ENCODE results near the gene NCK1.
"Not testable (repeated sequence)": the region's sequence is repeated elsewhere in the genome, so short reads cannot be mapped to it uniquely, and the experiment has no call there.

NCK1 gene

DNA sequence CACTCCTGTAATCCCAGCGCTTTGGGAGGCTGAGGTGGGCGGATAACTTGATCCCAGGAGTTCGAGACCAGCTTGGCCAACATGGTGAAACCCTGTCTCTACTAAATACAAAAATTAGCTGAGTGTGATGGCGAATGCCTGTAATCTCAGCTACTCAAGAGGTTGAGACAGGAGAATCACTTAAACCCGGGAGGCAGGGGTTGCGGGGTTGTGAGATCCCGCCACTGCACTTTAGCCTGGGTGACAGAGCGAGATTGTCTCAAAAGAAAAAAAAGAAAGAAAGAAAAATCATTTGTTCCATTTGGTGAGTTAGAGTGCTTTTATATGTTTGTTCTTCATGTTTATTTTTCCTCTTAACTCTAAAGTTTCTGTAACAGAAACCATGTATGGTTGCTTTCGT is 7.3 kb downstream of the NCK1 start:
- no peak for DNase-seq

GRCh38 chr3:136872258-136872657 is 10.2 kb downstream of the NCK1 start:
- DNase-seq = not testable (repeated sequence)

- not testable (repeated sequence) for DNase-seq
Measured at GRCh38 chr3:136879510-136879909, 17.5 kb downstream of the NCK1 start.

DNA sequence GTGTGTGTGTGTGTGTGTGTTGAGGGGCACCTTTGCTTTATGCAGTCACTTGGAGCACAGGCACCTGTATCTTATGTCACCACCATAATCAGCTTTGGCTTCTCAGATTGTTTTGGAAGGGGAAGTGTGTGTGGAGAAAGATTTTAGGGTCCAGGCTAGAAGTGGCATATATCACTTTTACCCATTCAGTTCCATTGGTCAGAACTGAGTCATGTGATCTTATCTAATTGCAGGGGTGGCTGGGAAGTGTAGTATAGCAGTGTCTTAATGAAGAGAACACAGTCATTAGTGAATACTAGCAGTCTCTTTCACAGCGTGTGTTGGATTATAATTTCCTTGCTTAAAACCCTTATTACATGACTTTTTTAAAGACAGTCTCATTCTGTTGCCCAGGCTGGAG is 20.6 kb downstream of the NCK1 start:
- no peak for DNase-seq

GRCh38 chr3:136883967-136884720 is 22.1 kb downstream of the NCK1 start:
- DNase-seq = no peak

DNA sequence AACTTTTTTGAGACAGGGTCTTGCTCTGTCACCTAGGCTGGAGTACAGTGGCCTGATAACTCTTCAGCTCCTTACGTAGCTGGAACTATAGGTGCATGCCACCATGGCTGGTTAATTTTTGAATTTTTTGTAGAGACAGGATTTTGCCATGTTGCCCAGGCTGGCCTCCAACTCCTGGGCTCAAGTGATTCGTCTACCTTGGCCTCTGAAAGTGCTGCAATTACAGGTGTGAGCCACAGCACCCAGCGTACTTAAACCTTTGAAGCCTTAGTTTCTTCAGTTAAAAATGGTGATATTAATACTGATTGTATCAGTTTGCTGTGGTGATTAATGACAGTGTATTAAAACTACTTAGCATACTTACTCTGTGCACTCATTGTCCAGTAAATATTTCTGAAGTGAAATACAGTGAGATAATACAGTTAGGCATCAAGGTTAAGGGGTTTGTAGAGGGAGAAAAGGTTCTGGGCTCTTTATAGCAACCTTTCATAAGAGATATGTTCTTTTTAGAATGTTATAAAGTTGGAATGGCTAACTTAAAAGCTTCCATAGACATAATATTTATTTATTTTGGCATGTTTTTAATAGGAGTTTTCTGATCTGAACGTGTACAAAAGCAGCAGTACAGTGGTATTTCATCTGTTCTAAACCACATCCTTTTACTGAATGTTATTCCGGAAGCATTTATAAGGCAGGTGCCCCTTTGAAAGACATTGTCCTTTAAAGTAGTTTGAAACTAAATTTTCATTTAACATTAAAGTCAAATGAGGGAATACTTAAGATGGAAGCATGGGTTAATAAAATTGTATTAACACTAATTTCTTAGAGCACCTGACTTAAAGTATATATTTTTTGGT is 23.6 kb downstream of the NCK1 start:
- DNase-seq = no peak

DNA sequence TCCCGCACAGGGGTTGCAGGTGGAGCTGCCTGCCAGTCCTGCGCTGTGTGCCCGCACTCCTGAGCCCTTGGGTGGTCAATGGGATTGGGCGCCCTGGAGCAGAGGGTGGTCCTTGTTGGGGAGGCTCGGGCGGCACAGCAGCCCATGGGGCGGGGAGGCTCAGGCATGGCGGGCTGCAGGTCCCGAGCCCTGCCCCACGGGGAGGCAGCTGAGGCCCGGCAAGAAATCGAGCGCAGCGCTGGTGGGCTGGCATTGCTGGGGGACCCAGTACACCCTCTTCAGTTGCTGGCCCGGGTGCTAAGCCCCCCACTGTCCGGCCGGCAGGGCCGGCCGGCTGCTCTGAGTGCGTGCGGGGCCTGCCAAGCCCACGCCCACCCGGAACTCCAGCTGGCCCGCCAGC is 27.9 kb downstream of the NCK1 start:
- no peak for DNase-seq

DNA sequence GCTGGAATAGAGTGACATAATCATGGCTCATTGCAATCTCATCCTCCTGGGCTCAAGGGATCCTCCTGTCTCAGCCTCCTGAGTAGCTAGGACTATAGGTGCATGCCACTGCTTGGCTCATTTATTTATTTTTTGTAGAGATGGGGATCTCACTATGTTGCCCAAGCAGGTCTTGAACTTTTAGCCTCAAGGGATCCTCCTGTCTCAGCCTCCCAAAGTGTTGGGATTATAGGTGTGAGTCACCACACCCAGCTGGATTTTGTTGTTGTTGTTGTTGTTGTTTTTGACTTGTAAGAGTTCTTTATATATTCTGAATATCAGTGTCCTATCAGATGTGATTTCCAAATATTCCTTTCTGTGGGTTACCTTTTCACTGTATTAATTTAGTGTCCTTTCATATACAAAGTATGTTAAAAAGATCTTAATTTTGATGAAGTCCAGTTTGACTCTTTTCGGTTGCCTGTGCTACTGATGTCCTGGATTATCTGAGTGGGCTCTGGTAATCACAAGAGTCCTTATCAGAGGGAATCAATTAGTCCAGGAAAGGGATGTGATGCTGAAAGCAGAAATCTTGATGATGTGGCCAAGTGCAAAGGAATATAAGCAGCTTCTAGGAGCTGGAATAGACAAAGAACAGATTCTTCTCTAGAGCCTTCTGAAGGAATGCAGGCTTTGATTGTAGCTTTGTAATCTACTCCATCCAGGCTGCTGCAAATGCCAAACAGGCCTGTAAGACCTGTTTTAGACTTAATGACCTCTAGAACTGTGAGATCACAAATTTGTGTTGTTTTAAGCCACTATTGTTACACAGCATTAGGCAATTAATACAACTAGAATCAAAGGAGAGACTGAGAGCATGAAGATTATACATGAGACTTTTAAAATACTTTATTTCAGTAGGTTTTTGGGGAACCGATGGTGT is 30.2 kb downstream of the NCK1 start:
- DNase-seq = no peak

GRCh38 chr3:136893848-136894443 is 31.9 kb downstream of the NCK1 start:
- no peak for DNase-seq

GRCh38 chr3:136897171-136897570 is 35.2 kb downstream of the NCK1 start:
- DNase-seq = not testable (repeated sequence)

DNA sequence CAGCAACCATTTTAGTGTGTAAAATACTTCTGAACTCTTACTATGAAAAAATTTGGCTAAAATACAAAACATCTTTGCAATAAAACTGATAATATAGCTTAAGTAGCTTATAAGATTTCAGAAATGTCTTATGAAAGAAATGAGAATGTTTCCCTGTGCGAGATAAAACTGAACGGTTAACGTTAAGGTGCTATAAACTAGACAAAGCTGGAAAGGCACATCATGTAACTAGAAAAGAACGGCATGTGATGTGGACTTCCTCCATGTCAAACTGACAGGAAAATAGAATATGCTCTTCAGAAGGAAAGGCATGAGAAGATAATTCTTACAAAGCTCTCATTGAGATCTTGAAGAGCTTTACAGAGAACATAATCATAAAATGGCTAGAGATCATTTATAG is 36.5 kb downstream of the NCK1 start:
- DNase-seq = no peak

DNA sequence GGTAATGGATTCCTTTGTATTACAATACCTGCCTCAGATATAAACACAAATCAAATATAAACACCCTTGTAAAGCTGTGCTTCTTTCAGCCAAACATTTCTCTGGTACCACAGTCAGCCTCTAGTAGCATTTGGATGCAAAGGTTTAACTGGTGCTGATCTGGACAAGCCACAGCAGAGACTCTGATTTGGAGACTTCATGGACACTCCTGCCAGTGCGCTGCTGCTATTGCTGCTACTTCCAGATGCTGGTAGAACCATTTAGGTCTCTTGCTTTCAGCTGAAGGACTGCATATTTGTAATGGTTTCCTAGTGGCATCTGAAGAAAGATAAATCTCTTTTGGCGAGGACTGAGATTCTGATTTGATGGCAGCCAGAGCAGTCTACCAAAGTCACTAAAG is 36.9 kb downstream of the NCK1 start:
- no peak for DNase-seq

GRCh38 chr3:136899622-136900158 is 37.7 kb downstream of the NCK1 start:
- DNase-seq = no peak

DNA sequence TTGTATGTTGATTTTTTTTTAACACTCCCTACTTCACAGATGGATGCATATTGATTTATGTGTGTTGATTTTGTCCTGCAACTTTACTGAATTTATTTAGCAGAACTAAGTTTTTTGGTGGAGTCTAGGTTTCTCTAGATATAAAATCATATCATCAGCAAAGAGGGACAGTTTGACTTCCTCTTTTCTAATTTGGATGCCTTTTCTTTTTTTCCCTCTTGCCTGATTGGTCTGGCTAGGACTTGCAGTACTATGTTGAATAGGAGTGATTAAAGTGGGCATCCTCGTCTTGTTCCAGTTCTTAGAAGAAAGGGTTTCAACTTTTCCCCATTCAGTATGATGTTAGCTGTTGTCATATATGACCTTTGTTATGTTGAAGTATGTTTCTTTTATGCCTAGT is 38.7 kb downstream of the NCK1 start:
- not testable (repeated sequence) for DNase-seq

DNA sequence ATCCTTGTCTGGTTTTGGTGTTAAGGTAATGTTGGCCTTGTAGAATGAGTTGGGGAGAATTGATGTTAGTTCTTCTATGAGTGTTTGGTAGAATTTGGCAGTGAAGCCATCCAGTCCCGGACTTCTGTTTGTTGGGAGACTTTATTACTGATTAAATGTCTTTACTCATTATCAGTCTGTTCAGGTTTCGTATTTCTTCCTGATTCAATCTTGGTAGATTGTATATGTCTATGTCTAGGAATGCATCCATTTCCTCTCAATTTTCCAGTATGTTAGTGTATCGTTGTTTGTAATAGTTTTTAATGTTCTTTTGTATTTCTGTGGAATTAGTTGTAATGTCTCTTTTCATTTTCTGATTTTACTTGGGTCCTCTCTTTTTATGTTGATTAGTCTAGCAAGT is 39.4 kb downstream of the NCK1 start:
- DNase-seq = no peak

- not testable (repeated sequence) for DNase-seq
Measured at GRCh38 chr3:136902530-136902929, 40.5 kb downstream of the NCK1 start.

DNA sequence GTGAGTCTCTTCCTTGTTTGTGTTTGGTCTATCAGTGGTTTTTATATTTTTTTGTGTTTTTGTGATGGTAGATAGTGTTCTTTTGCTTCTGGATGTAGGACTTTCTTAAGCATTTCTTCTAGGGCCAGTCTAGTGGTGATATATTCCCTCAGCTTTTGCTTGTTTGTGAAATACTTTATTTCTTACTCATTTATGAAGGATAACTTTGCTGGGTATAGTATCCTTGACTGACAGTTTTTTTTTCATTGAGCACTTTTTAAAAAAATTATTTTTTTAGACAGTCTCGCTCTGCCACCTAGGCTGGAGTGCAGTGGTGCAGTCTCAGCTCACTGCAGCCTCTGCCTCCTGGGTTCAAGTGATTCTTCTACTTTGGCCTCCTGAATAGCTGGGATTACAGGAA is 41.9 kb downstream of the NCK1 start:
- DNase-seq = no peak

DNA sequence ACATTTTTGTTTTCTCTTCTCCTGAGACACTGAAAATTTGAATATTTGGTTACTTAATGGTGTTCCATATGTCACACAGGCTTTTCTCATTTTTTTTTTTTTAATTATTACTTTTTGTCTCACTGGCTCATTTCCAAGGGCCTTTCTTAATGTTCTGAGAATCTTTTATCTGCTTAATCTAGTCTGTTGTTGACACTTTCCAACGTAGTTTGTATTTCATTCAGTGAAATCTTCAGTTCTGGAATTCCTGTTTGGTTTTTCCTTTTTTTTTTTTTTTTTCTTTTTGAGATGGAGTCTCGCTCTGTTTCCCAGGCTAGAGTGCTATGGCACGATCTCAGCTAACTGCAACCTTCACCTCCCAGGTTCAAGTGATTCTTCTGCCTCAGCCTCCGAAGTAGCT is 42.7 kb downstream of the NCK1 start:
- no peak for DNase-seq

- DNase-seq = no peak
Measured at GRCh38 chr3:136905549-136905948, 43.5 kb downstream of the NCK1 start.

DNA sequence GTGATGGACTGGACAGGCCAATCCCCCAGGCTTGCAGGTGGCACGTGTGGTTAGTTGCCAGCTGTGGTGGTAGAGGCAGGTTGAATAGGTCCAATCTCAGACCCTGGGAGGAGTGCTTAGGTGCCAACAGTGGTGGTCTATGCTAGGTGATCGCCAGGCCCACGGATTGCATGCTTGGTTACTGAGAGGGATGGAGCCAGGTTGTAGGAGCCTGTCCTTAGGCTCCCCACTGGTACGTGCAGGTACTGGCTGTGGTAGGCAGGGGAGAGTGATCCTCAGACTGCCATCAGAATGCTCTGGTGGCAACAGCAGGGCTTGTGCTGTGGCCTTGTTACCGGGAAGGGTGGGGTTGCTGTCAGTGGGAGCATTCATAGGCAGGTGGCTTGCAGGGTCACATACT is 44.7 kb downstream of the NCK1 start:
- DNase-seq = no peak

GRCh38 chr3:136908297-136908696 is 46.3 kb downstream of the NCK1 start:
- DNase-seq = no peak

DNA sequence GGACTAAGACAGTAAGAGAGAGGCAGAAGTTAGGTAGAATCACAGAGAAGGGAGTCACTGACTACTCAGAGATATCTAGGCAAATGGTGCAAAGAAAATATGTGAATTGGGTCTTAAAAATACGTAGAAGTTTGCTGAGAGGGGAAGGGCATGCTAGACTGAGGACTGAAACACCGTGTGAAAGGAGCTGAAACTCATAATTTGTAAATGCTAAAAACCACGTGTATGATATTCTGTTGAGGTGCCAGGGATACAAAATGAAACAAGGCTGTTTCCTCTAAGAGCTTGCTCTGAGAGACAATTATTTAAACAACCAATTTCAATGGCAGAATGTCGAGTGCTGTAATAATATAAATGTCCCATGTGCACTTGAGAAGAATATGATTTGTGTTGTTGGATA is 47.2 kb downstream of the NCK1 start:
- no peak for DNase-seq

GRCh38 chr3:136910697-136911096 is 48.7 kb downstream of the NCK1 start:
- no peak for DNase-seq
